OCI-LY7 (cell line): ENCODE results near the gene PBX2. TPM values are rescaled to one million over a fixed set of nuclear protein-coding genes. Genes with fewer than 3 reads are reported as not detected.
A peak's percentile ranks its signal among the peaks of the same experiment; 100 is the strongest.

Experiments
- BruUV-seq: library from RNA; stranded (reverse); fragments of 400-500 nt; replicated peaks from 2 replicates; lab custom pipeline; 2021; lab: Mats Ljungman, UMichigan
- CTCF ChIA-PET: fragments of 300-600 bp; sonication (Branson Sonifier 250); formaldehyde crosslinking; loops from one replicate; lab custom pipeline; 2022; ENCODE audit warnings: antibody characterized with exemption; ENCODE audit not compliant: unreplicated experiment; lab: Charles Lee
- POLR2A ChIA-PET: fragments of 300-600 bp; sonication (Branson Sonifier 250); formaldehyde crosslinking; loops from one replicate; lab custom pipeline; 2022; ENCODE audit warnings: antibody characterized with exemption; lab: Charles Lee
- DNase-seq: peaks from one replicate; pipeline ENCODE4 v3.0.0-alpha.2; 2015; ENCODE audit warnings: low spot score
- H2AFZ ChIP-seq: fragments of 200-600 bp; sonication (generic), shearing (Covaris generic); 2 replicates; pipeline ENCODE4 v1.6.1; 2014; ENCODE audit warnings: mild to moderate bottlenecking, antibody characterized with exemption, low read length, moderate library complexity
- H3K27ac ChIP-seq: fragments of 200-600 bp; sonication (generic); 2 replicates; pipeline ENCODE4 v1.5.1; 2014; ENCODE audit warnings: mixed run types, low read depth, mild to moderate bottlenecking, moderate library complexity, low read length, inconsistent platforms; ENCODE audit not compliant: poor library complexity, severe bottlenecking
- H3K36me3 ChIP-seq: fragments of 200-600 bp; sonication (generic); 2 replicates; pipeline ENCODE4 v1.6.1; 2014; ENCODE audit warnings: mild to moderate bottlenecking, antibody characterized with exemption, low read length, moderate library complexity, mixed read lengths; ENCODE audit not compliant: insufficient read depth
- H3K4me1 ChIP-seq: fragments of 200-600 bp; sonication (generic); 2 replicates; pipeline ENCODE4 v1.5.1; 2014; ENCODE audit warnings: mild to moderate bottlenecking, low read length; ENCODE audit not compliant: insufficient read depth, poor library complexity, severe bottlenecking
- H3K4me2 ChIP-seq: fragments of 200-600 bp; sonication (generic); 2 replicates; pipeline ENCODE4 v1.6.1; 2014; ENCODE audit warnings: mild to moderate bottlenecking, low read length
- H3K4me3 ChIP-seq: fragments of 200-600 bp; sonication (generic); 2 replicates; pipeline ENCODE4 v1.5.1; 2014; ENCODE audit warnings: mild to moderate bottlenecking, low read depth, low read length; ENCODE audit not compliant: poor library complexity, severe bottlenecking
- H3K79me2 ChIP-seq: fragments of 200-600 bp; sonication (generic); 2 replicates; pipeline ENCODE4 v1.6.1; 2016; ENCODE audit warnings: low read depth, mild to moderate bottlenecking, low read length, moderate library complexity, mixed read lengths; ENCODE audit not compliant: insufficient read depth
- H3K9me2 ChIP-seq: fragments of 200-600 bp; sonication (generic); 2 replicates; pipeline ENCODE4 v1.6.1; 2016; ENCODE audit warnings: mild to moderate bottlenecking, low read length, mixed read lengths; ENCODE audit not compliant: insufficient read depth
- H3K9me3 ChIP-seq: fragments of 200-600 bp; sonication (generic); 2 replicates; pipeline ENCODE4 v1.6.1; 2014; ENCODE audit warnings: mild to moderate bottlenecking, mixed run types, low read length, mixed read lengths
- H4K20me1 ChIP-seq: fragments of 200-600 bp; sonication (generic); 2 replicates; pipeline ENCODE4 v1.6.1; 2014; ENCODE audit warnings: mild to moderate bottlenecking, antibody characterized with exemption, low read length, moderate library complexity, mixed read lengths; ENCODE audit not compliant: insufficient read depth
- EZH2phosphoT487 ChIP-seq: fragments of 200-600 bp; sonication (generic); IDR thresholded peaks from 2 replicates; pipeline ENCODE4 v1.6.1; 2018; ENCODE audit warnings: low read depth, borderline replicate concordance, mild to moderate bottlenecking, mixed run types, antibody characterized with exemption, low read length, moderate library complexity, mixed read lengths
- intact Hi-C: fragments of 100-400 bp; cut with micrococcal nuclease; formaldehyde crosslinking; loops from one replicate; pipeline ENCODE4 v1.10.0; 2022; ENCODE audit not compliant: unreplicated experiment
- total RNA-seq, 2 experiments: library from RNA; depleted of rRNA in 1 of 2; stranded (reverse); fragments of >200 nt in 1 of 2; shearing (Covaris generic) in 1 of 2; gene quantifications; 2 replicates each; pipeline ENCODE4 v1.2.3, GENCODE V29; 2014 to 2022
- TF ChIP-seq, protein P1 (sequence below): fragments of 200-600 bp; sonication (generic); conservative IDR thresholded peaks from 2 replicates; pipeline ENCODE4 v1.5.1; 2014; ENCODE audit warnings: mild to moderate bottlenecking, antibody characterized with exemption, low read length, moderate library complexity, mixed read lengths

PBX2 gene
- total RNA-seq, 2 experiments from 2014 or later: 23.1 to 80.5 TPM

DNA sequence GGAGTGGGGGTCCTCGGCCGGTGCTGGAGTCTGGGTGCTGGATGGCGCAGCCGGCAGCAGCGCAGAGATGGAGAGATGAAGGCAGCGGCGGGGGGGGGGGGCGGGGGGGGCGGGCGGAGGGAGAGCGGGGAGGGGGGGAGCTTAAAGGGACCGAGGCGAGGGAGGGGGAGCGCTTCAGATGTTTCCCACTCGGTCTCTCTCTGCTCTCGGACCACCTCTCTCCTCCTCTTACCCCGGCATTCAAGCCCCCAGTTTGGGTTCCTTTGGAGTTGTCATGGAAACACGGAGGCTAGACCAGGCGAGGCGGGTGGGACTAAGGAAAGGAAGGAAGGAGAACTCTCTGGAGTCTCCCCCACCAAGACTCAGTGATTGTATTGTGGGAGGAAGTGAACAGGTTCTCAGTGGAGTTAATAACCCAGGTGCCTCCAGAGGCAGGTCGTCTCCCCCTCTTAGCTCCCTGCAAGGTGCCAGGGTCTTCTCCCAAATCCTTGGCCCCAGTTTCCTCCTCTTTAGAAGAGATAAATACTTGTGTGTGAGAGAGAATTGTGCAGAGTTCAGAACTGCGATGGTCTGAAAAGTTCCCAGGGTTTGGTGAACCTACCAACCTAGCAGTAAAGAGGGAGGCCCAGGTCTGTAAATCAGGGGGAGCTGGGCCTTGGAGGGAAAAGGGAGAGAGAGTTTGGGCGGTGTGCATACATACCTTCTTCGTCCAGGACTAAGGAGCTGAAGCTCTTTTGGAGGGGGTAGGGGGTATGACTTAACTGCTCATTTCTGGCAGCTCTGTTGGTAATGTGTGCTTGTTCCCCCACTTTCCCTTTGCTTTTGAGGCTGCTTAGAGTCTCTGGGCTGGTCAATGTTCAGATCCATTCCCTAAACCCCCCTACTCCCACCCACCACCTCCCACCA, 37.9 kb downstream of the PBX2 start, which contains the start of gene PRRT1:
Gene PRRT1 (minus strand): TSS at position 77 of the 906 bp plus-strand sequence. CDS start 112 bp downstream, outside the sequence.
- TF ChIP-seq EZH2phosphoT487: no peak
- TF ChIP-seq, protein P1, sequence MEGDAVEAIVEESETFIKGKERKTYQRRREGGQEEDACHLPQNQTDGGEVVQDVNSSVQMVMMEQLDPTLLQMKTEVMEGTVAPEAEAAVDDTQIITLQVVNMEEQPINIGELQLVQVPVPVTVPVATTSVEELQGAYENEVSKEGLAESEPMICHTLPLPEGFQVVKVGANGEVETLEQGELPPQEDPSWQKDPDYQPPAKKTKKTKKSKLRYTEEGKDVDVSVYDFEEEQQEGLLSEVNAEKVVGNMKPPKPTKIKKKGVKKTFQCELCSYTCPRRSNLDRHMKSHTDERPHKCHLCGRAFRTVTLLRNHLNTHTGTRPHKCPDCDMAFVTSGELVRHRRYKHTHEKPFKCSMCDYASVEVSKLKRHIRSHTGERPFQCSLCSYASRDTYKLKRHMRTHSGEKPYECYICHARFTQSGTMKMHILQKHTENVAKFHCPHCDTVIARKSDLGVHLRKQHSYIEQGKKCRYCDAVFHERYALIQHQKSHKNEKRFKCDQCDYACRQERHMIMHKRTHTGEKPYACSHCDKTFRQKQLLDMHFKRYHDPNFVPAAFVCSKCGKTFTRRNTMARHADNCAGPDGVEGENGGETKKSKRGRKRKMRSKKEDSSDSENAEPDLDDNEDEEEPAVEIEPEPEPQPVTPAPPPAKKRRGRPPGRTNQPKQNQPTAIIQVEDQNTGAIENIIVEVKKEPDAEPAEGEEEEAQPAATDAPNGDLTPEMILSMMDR: no peak

DNA sequence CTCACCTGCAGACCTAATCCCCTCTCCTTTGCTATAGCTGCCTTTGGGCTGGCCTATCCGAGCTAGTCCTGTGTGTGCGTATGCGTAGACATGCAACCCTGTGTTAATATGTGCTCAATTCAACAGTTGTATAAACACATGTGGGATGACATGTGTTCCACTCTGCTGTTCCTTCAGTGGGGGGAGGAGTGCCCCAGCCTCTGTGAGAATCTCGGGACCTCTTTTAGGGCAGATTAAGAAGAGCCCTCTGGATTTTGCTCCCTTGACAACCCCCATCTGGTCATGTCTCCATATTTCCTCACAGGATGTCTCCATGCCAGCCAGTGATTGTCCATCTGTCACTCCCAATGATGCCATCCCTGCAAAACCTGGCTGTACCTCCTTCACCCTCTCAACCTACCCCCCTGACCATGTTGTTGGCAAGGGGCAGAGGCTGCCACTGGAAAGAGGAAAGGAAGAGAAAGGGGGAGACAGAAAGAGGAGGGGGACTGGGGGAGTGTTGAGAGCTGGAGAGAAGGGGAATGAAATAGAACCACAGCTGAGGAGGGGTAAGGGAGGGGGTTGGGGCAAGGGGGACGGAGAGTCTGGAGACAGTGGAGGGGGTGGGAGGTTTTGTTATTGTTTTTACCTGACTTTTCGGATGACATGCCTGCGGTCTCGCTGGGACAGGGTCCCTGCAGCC, 38.7 kb downstream of the PBX2 start:
- Histone ChIP-seq H3K4me2 (no peak overlapping the region), H3K27ac (no peak overlapping the region), H2AFZ (no peak overlapping the region), H3K36me3 (peaks cover 7% of the 10 kb centered on the region), H3K4me3 (no peak overlapping the region), H3K9me2 (no peaks in the 10 kb centered on the region), H4K20me1 (no peaks in the 10 kb centered on the region), H3K9me3 (no peaks in the 10 kb centered on the region), H3K79me2 (no peaks in the 10 kb centered on the region; the same call in 1 of the 2 replicates), H3K4me1 (peaks cover 23% of the 10 kb centered on the region)
- POLR2A ChIA-PET: no interaction called here
- BruUV-seq: no TSS peak
- DNase-seq: no peak
- CTCF ChIA-PET: no interaction called here
- TF ChIP-seq, protein P1: no peak
- intact Hi-C loops: no loop called here

More for the DNA sequence above, 37.9 kb downstream of the PBX2 start, which contains the start of gene PRRT1:
- intact Hi-C loops: no loop called here
- H3K27ac ChIP-seq: no peak within 1 kb of the TSS
- DNase-seq: no peak
- peaks cover 15% of the 10 kb centered on the region for H3K36me3 ChIP-seq
- no peak within 1 kb of the TSS for H3K4me3 ChIP-seq
- no peaks in the 10 kb centered on the region for H4K20me1 ChIP-seq
- CTCF ChIA-PET: interaction anchor here (0.7 kb wide), 1 partner anchor 254 kb away, joined by 6 read pairs; no protein-coding TSS in a partner anchor
- H3K9me3 ChIP-seq: no peaks in the 10 kb centered on the region
- H3K4me2 ChIP-seq: peak within 1 kb of the TSS; percentile 82; the same call in 1 of the 2 replicates
- peaks cover 23% of the 10 kb centered on the region for H3K4me1 ChIP-seq
- no peak within 1 kb of the TSS for H2AFZ ChIP-seq
- H3K79me2 ChIP-seq: no peaks in the 10 kb centered on the region; the same call in 1 of the 2 replicates
- H3K9me2 ChIP-seq: no peaks in the 10 kb centered on the region
- BruUV-seq: TSS peak; percentile 50
- POLR2A ChIA-PET: interaction anchor here (0.8 kb wide), 1 partner anchor 48 kb away, joined by 3 read pairs; no protein-coding TSS in a partner anchor
